Activated gamma-delta T cell treated with anti-CD3 and anti-CD28 coated beads, Interleukin-2, amount 50 U/mL, for 16 hours (primary cell): ENCODE data around the gene SBF1.

Experiments
- DNase-seq: peaks from one replicate; pipeline ENCODE4 v3.0.0-alpha.2; 2020; ENCODE audit warnings: low read depth

SBF1 gene

DNA sequence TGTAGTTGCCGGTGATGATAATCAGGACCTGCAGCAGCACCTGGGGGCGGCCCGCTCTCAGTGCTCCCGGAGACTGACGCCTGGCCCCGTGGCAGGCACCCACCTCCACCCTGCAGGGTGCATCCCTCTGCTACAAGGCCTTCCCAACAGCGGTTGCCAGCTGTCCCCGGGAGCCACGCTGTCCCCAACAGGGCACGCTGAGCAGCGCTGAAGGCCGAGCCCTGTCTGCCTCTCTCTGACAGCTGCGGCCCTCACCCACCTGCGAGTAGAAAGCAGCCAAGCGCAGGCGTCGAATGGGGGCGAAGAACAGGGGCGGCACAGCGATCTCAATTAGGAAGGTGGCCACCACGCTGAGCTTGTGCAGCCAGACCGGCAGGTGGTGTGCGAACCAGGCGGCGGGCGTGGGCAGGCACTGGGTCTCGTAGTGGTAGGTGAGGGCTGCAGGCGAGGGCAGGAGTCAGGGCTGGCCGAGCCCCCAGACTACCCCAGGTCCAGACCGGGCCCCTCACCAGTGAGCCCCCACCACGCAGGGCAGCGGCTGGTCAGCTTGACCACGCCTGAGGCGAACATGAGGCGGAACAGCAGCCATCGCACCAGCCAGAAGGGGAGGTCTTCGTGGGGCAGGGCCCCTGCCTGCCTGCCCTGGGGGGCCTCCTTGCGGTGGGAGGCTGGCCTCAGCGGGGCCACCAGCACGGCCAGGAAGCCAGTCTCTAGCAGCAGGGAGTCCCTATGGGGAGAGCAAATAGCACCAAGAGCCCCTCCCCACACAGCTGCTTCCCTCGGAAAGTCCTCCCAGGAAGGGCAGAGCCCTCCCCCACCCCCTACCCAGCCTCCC, 31.2 kb upstream of the SBF1 start:
- DNase-seq: no peak

- DNase-seq: no peak
Observed at GRCh38 chr22:50505276-50505775, 30.5 kb upstream of the SBF1 start.

DNA sequence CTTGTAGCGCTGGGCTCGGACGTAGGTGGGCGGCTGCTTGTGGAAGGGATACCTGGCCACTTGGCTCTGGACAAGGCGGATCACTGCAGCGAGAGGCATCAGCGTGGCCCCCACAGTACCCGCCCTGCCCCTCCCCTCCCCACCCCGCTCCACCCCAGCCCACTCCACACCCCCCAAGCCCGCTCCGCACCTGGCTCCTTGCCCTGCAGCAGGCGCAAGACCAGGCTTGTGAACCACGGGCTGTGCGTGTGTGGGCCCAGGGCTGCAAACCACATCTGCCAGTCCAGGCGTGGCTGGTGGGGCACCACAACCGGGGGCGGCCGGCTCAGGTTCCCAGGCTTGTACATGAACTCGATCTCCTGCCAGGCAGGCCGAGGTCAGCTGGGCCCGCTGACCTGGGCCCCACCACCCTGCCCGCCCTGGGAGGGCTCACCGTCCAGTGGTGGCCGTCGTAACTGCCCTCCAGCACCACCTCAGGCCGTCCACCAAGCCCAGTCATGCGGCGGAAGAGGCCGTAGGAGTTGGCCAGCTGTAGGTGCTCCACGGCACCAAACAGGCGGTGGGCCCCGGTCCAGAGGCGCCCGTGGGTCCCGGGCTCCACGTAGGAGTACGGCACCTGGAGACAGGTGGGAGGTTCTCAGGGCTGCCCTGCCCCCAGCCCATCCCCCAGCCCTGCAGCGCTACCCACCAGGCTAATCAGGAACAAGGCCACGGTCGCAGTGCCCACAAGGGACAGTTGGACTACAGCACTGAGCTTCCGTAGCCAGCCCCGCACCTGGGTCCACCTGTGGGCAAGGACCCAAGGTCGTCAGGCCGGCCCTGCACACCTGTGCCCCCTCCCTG, 29.8 kb upstream of the SBF1 start:
- no peak for DNase-seq

DNA sequence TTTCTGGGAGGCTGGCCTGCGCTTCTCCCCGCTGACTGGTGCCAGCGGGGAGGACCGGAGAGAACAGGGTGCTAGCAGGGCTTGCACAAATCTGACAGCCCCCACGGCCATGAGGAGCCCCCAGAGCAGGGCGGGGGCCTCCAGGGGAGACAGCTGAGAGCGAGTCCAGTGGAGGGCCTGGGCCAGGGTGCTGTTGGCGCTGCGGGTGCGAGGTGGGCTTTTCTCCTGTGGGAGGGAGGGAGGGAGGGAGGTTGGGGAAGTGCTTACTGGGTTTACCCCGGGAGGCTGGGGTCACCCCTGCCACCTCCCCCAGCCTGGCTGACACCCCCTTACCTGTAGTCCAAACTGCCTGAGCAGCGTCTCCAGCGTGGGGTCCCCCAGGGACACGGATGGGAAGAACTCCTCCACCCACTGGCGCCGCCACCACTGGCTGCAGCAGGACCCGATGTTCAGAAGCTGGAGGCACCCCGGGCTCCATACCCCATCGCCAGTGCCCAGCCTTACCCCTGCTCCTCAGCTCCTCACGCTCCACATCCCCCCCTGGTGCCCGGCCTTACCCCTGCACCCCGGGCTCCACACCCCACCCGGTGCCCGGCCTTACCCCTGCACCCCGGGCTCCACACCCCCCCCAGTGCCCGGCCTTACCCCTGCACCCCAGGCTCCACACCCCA, 28.8 kb upstream of the SBF1 start:
- DNase-seq: no peak

GRCh38 chr22:50502628-50503474, 28.0 kb upstream of the SBF1 start:
- no peak for DNase-seq

DNA sequence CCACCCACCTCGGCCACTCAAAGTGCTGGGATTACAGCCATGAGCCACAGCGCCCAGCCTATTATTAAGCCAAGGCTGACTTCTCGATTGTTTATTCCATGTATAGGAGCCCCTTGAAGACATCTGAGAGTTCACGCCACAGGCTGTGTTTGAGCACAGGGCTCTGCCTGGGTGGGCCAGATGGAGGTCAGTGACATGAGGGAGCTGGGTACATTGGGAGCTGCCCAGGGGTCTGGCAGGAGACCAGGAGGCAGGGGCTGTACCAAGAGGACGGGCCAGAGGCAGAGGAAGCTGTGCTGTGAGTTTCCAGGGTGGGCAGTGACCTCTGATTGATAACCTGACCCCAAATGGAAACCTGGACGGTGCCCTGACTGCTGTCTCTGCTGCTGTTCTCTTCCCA, 27.3 kb upstream of the SBF1 start:
- DNase-seq: no peak

GRCh38 chr22:50500452-50500851, 25.6 kb upstream of the SBF1 start:
- no peak for DNase-seq

- DNase-seq: peak; percentile 57
Observed at GRCh38 chr22:50498322-50498890, 23.6 kb upstream of the SBF1 start.

DNA sequence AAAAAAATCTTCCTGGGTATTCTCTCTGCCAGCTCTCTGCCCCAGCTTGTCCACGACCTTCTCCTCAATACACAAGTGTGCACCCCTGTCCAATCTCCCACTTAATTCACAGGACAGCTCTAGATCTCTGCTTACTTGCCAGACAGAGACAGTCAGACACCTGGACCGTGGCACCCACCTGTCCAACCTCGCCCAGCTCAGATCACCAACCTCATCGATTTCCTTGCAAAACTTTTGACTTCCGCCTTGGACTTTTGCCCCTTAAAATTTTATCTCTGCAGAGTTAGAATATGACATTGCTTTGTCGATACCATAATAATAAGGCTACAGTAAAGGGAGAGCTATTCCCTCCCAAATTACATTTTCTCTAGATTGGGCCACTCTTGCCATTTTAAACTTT, 22.3 kb upstream of the SBF1 start:
- DNase-seq: no peak

DNA sequence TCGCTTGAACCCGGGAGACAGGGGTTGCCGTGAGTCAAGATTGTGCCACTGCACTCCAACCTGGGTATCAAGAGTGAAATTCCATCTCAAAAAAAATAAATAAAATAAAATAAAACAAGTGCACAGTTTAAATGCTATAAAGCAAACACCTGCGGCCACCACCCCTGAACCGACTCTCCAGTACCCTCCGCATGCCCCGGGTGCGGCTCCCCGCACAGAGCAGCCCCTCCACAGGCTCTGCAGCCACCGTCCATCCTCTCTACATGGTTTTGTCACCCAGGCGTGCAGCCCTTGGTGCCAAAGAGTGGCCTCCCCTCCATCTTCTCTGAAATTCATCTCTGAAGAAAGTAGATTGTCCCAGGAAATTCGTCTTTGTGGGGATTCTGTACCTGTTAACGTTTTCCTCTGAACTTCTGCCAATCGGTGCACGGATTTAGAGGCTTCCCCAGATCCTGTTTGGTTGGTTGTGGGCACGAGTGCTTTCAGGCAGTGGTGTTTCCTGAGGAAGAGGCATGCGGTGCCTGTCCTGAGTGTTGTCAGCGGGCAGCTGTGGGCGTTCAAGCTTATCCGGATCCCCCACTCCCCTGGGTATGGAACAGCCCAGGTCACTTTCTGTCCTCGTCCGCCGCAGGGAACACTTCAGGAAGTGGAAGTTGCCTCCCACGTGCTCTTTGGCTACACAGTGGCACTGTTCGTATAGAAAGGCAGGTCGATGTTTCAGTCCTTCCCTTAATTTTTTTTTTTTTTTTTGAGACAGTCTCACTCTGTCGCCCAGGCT, 15.9 kb upstream of the SBF1 start:
- DNase-seq: no peak

- DNase-seq: no peak
Observed at GRCh38 chr22:50489363-50490243, 14.8 kb upstream of the SBF1 start.

DNA sequence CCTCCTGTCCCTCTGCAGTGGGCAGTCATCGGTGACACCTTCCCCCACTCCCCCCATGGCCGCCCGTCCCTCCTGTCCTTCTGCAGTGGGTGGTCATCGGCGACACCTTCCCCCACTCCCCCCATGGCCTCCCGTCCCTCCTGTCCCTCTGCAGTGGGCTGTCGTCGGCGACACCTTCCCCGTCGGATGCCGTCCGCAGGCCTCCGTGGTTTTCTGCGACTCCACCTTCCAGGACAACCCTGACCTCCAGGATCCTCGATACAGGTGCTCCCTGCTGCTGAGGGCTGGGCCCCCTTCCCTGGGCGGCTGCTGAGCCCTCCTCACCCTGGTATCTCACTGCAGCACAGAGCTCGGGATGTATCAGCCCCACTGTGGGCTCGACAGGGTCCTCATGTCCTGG, 14.1 kb upstream of the SBF1 start:
- DNase-seq: no peak

DNA sequence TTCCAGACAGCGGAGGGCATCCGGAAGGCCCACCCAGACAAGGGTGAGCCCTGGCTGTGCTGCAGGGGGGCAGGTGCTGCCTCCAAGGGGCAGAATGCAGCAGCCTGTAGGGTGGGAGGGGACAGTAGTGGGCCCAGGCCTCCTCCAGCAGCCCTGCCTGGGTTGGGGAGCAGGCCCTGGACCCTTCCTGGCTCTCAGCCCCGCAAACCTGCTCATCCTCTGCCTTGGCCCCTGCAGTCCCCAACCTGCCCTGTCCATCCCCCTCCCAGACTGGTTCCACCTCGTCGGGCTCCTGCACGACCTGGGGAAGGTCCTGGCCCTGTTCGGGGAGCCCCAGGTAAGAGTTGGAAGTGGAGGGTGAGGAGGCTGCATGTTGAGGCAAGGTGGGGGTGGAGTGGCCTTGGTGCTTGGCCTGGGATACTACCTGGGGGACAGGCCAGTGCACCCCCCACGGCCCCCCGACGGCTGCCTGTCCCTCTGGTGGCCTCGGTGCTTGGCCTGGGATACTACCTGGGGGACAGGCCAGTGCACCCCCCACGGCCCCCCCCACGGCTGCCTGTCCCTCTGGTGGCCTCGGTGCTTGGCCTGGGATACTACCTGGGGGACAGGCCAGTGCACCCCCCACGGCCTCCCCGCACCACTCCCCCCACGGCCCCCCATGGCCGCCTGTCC, 13.3 kb upstream of the SBF1 start:
- DNase-seq: no peak

GRCh38 chr22:50487290-50488005, 12.6 kb upstream of the SBF1 start:
- no peak for DNase-seq

DNA sequence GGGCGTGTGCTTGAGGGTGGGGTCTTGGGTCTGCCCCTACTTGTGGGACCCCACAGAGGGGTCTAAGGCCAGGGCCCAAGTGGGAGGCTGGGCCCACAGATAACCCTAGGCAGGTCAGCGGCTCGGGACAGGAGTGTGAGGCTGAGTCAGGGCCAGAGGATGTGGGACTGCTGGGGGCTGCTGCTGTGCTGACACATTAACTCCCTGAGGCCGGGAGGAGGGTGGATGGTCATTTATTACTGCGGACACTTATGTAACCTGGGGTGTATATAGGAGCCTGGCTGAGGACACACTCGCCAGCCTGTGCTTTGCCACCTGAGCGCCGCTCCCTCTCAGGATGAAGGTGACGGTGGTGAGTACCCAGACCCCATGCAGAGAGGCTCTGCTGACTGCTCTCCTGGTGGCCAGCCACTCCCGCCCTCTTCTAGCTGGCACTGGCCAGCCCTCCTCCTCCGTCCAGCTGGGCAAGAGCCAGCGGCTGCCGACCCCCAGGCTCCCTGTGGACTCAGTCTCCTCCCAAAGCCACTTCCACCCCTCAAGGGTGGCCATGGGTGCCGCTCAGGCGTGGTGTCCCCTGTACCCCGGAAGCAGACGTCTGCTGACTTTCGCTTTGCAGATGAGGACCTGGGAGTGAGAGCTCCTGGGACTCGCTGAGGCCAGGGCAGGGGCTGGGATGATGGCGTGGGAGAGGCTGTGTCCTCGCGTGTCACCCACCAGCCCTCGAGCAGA, 11.9 kb upstream of the SBF1 start, which contains the start of gene MIOX:
Gene MIOX, plus strand, starts transcription at position 299 of the 729 bp plus-strand sequence. Its CDS starts 39 bp downstream, at position 338.
- no peak for DNase-seq

GRCh38 chr22:50485221-50486131, 10.6 kb upstream of the SBF1 start:
- DNase-seq: no peak
